ENCODE measurements around the gene MIAT. TPM values are rescaled to one million over a fixed set of nuclear protein-coding genes. Genes with fewer than 3 reads are reported as not detected.

The MIAT gene
- total and polyA plus RNA-seq, 12 donors, result 0.03 to 1.6 (median 0.45) TPM

GRCh38 chr22:26679003-26679629 lies 21.7 kb downstream of the MIAT start:
- peaks cover 0 to 8% (median 0%) of the 10 kb centered on the region in 11 donors for H3K9me3 ChIP-seq
- H3K4me3 ChIP-seq, result no peak overlapping the region
- H3K27me3 ChIP-seq, result no peaks in the 10 kb centered on the region
- 34 to 47% methylated on average over 9 of the region's 9 CpGs for WGBS, 2 donors
- ATAC-seq, result peak; percentile 72 to 88 (median 82)
- peak; percentile 71 to 77 for DNase-seq
- TF ChIP-seq, protein P1, sequence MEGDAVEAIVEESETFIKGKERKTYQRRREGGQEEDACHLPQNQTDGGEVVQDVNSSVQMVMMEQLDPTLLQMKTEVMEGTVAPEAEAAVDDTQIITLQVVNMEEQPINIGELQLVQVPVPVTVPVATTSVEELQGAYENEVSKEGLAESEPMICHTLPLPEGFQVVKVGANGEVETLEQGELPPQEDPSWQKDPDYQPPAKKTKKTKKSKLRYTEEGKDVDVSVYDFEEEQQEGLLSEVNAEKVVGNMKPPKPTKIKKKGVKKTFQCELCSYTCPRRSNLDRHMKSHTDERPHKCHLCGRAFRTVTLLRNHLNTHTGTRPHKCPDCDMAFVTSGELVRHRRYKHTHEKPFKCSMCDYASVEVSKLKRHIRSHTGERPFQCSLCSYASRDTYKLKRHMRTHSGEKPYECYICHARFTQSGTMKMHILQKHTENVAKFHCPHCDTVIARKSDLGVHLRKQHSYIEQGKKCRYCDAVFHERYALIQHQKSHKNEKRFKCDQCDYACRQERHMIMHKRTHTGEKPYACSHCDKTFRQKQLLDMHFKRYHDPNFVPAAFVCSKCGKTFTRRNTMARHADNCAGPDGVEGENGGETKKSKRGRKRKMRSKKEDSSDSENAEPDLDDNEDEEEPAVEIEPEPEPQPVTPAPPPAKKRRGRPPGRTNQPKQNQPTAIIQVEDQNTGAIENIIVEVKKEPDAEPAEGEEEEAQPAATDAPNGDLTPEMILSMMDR (IDR thresholded peaks at IDR 0.05), result peak; percentile 84 to 97 (median 96)
- no peak overlapping the region for H3K27ac ChIP-seq
- H3K36me3 ChIP-seq, result peaks cover 0 to 29% (median 5%) of the 10 kb centered on the region in 9 donors
- intact Hi-C loops (cut with DNase I), result loop anchor here in 3 of 10 donors (10.0 kb wide), 1 partner anchor 1126 kb away; the partner anchor contains the start of gene MN1 (in 3 of the 3)
- peaks cover 3 to 29% (median 16%) of the 10 kb centered on the region in 9 donors for H3K4me1 ChIP-seq

DNA sequence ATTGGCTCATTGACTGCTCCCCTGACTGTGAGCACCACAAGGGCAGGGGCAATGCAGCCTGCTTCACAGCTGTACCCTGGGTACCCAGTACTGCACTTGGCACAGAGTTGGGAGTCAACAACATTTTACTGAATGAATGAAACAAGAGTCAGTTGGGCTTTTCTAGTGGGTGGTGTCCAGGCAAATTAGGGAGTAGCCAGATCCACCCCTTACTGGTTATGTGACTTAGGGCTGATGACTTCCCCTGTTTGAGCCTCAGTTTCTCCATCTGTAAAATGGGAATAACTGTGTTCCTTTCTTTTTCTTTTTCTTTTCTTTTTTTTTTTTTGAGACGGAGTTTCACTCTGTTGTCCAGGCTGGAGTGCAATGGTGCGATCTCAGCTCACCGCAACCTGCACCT lies 23.1 kb downstream of the MIAT start:
- H3K4me3 ChIP-seq, result no peak overlapping the region
- DNase-seq (no peak), ATAC-seq (no peak)
- peaks cover 0 to 8% (median 0%) of the 10 kb centered on the region in 11 donors for H3K9me3 ChIP-seq
- peaks cover 0 to 29% (median 5%) of the 10 kb centered on the region in 9 donors for H3K36me3 ChIP-seq
- peaks cover 0 to 17% (median 4%) of the 10 kb centered on the region in 9 donors for H3K4me1 ChIP-seq
- intact Hi-C loops (cut with DNase I), result loop anchor here in 4 of 10 donors (5.0 to 10.0 kb wide), 4 partner anchors 52 to 1124 kb away; partner anchors contain the start of gene MN1 (in 1 of the 4)
- H3K27ac ChIP-seq, result no peak overlapping the region
- 97 to 100% methylated on average over 3 of the region's 3 CpGs for WGBS, 2 donors
- H3K27me3 ChIP-seq, result no peaks in the 10 kb centered on the region
- TF ChIP-seq, protein P1 (IDR thresholded peaks at IDR 0.05), result no peak

DNA sequence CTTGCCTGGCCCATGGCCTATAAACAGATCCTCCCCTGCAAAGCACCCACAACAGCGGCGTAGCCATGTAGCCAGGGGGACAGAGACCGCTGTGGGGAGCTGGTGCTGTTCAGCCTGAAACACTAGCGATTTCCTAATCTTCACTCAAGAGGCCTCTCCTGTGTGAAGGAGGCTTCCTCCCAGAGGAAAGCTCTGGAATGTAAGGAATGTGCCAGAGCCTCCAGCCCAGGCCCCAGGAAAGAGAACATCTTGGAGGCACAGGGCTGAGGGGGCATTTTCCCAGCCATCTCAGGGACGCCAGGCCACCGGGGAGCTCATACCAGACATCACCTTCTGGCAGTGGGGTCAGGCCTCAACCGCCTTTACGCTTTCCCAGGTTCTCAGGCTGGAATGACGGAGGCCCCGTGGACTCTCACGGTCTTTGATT lies 24.0 kb downstream of the MIAT start:
- H3K27me3 ChIP-seq, result no peaks in the 10 kb centered on the region
- H3K36me3 ChIP-seq, result peaks cover 0 to 29% (median 5%) of the 10 kb centered on the region in 9 donors
- WGBS, 2 donors, result 64 to 67% methylated on average over 11 of the region's 11 CpGs
- ATAC-seq, result peak in 1 of 8 donors; percentile 46
- no peak overlapping the region for H3K27ac ChIP-seq
- peaks cover 0 to 8% (median 0%) of the 10 kb centered on the region in 11 donors for H3K9me3 ChIP-seq
- intact Hi-C loops (cut with DNase I), result loop anchor here in 4 of 10 donors (5.0 to 10.0 kb wide), 4 partner anchors 51 to 1123 kb away; partner anchors contain the start of gene MN1 (in 1 of the 4)
- TF ChIP-seq, protein P1 (IDR thresholded peaks at IDR 0.05), result no peak
- peaks cover 0 to 17% (median 0%) of the 10 kb centered on the region in 9 donors for H3K4me1 ChIP-seq
- no peak overlapping the region for H3K4me3 ChIP-seq
- DNase-seq, result no peak

GRCh38 chr22:26684168-26684567 lies 26.8 kb downstream of the MIAT start:
- Histone ChIP-seq H3K4me3 (no peak overlapping the region), H3K9me3 (peaks cover 0 to 8% (median 0%) of the 10 kb centered on the region in 11 donors), H3K27ac (no peak overlapping the region), H3K27me3 (no peaks in the 10 kb centered on the region), H3K4me1 (peaks cover 0 to 19% (median 0%) of the 10 kb centered on the region in 9 donors), H3K36me3 (peaks cover 0 to 29% (median 5%) of the 10 kb centered on the region in 9 donors)
- DNase-seq (no peak), ATAC-seq (no peak)
- TF ChIP-seq, protein P1 (IDR thresholded peaks at IDR 0.05), result no peak
- WGBS, 2 donors, result 81 to 93% methylated on average over 2 of the region's 2 CpGs
- intact Hi-C loops (cut with DNase I), result loop anchor here in 4 of 10 donors (5.0 to 10.0 kb wide), 4 partner anchors 48 to 1121 kb away; partner anchors contain the start of gene MN1 (in 1 of the 4)

All from heart right ventricle (tissue), 16 donors.